ENCODE data around the gene TSFM.
"Not testable (repeated sequence)": the region's sequence is repeated elsewhere in the genome, so short reads cannot be mapped to it uniquely, and the experiment has no call there.

DNA sequence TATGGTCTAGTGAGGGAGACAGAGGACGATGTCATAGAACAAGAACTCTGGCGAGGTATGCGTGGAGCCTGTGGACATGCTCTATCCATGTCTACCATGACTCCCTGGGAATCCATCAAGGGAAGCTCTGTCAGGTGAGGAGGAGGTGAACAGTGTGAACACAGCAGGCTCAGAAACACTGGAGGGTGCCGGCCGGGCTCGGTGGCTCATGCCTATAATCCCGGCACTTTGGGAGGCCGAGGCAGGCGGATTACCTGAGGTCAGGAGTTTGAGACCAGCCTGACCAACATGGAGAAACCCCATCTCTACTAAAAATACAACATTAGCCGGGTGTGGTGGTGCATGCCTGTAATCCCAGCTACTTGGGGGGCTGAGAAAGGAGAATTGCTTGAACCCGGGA, 8.0 kb upstream of the TSFM start:
- not testable (repeated sequence) for TF ChIP-seq POLR2A (IDR thresholded peaks at IDR 0.05)
- TF ChIP-seq, protein P1, sequence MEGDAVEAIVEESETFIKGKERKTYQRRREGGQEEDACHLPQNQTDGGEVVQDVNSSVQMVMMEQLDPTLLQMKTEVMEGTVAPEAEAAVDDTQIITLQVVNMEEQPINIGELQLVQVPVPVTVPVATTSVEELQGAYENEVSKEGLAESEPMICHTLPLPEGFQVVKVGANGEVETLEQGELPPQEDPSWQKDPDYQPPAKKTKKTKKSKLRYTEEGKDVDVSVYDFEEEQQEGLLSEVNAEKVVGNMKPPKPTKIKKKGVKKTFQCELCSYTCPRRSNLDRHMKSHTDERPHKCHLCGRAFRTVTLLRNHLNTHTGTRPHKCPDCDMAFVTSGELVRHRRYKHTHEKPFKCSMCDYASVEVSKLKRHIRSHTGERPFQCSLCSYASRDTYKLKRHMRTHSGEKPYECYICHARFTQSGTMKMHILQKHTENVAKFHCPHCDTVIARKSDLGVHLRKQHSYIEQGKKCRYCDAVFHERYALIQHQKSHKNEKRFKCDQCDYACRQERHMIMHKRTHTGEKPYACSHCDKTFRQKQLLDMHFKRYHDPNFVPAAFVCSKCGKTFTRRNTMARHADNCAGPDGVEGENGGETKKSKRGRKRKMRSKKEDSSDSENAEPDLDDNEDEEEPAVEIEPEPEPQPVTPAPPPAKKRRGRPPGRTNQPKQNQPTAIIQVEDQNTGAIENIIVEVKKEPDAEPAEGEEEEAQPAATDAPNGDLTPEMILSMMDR (IDR thresholded peaks at IDR 0.05) = not testable (repeated sequence)
